NK-92 treated with Interleukin-12 subunit alpha and Interleukin-12 subunit beta, amount 100 ng/mL, for 24 hours (cell line): ENCODE measurements around the gene RDH14.

Experiments used
- DNase-seq: peaks from one replicate; lab custom pipeline; 2025; lab: John Stamatoyannopoulos, UW

RDH14 gene

GRCh38 chr2:18520451-18521425, 39.7 kb downstream of the RDH14 start:
- DNase-seq: peak; percentile 2

GRCh38 chr2:18519914-18520450, 40.5 kb downstream of the RDH14 start:
- no peak for DNase-seq

GRCh38 chr2:18518116-18519111, 42.0 kb downstream of the RDH14 start:
- no peak for DNase-seq

GRCh38 chr2:18517386-18517785, 43.1 kb downstream of the RDH14 start:
- DNase-seq: no peak

GRCh38 chr2:18516112-18516511, 44.3 kb downstream of the RDH14 start:
- DNase-seq: no peak

- no peak for DNase-seq
Measured at GRCh38 chr2:18514526-18515461, 45.7 kb downstream of the RDH14 start.

GRCh38 chr2:18510775-18511174, 49.7 kb downstream of the RDH14 start:
- no peak for DNase-seq

GRCh38 chr2:18506883-18507509, 53.5 kb downstream of the RDH14 start:
- no peak for DNase-seq

- DNase-seq: no peak
Measured at GRCh38 chr2:18505703-18506341, 54.6 kb downstream of the RDH14 start.
